Activated CD8-positive, alpha-beta memory T cell treated with anti-CD3 and anti-CD28 coated beads, Interleukin-2, amount 50 U/mL, for 1 hour (primary cell): Measurements from ENCODE around the gene TMEM69.
"Not testable (repeated sequence)": the region's sequence is repeated elsewhere in the genome, so short reads cannot be mapped to it uniquely, and the experiment has no call there.

Experiments used
- DNase-seq: peaks from one replicate; pipeline ENCODE4 v3.0.0-alpha.2; 2020; ENCODE audit errors: extremely low read depth

The TMEM69 gene

DNA sequence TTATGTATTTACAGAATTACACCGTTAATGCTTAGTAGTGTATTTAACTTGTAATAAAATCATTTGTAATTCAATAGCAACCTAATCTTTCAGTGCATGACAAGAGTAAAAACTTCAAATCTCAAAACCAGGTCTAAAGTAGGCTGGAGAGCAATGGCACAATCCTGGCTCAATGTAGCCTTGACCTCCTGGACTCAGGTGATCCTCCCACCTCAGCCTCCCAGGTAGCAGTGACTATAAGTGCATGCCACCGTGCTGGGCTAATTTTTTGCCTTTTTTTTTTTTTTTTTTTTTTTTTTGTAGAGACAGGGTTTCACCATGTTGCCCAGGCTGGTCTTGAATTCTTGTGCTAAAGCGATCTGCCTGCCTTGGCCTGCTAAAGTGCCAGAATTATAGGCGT is 51.2 kb downstream of the TMEM69 start:
- no peak for DNase-seq

DNA sequence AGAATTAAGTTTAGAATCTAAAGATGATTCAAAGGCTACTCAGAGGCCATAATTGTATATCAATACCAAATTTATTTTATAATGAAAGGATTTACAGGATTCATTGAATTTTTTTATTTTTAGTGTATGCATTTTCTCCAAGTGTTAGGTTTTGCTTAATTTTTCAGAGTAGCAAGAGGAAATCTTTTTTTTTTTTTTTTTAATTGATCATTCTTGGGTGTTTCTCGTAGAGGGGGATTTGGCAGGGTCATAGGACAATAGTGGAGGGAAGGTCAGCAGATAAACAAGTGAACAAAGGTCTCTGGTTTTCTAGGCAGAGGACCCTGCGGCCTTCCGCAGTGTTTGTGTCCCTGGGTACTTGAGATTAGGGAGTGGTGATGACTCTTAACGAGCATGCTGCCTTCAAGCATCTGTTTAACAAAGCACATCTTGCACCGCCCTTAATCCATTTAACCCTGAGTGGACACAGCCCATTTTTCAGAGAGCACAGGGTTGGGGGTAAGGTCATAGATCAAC is 51.7 kb downstream of the TMEM69 start:
- not testable (repeated sequence) for DNase-seq
